WTC11 (cell line): ENCODE results near the gene GALNT3. TPM values are rescaled to one million over a fixed set of nuclear protein-coding genes. Genes with fewer than 3 reads are reported as not detected.

Experiments used
- ATAC-seq: fragments of 200-7000 bp; cut with Tn5 transposase; 2 replicates; pipeline ENCODE4 v1.10.0; 2021; ENCODE audit warnings: mild to moderate bottlenecking, moderate library complexity
- CTCF ChIA-PET: fragments of 300-600 bp; sonication (Branson Sonifier 250); formaldehyde crosslinking; loops from one replicate; lab custom pipeline; 2021; ENCODE audit warnings: antibody characterized with exemption; lab: Charles Lee
- POLR2A ChIA-PET: fragments of 350-600 bp; sonication (Branson Sonifier 250); formaldehyde crosslinking; loops from one replicate; lab custom pipeline; 2021; ENCODE audit warnings: antibody characterized with exemption; lab: Charles Lee
- DNase-seq: peaks from one replicate; pipeline ENCODE4 v3.0.0; 2021; ENCODE audit warnings: low spot score
- H3K27ac Mint-ChIP-seq: 2 replicates; pipeline ENCODE4 v1.8.0; 2021; ENCODE audit warnings: mixed read lengths
- H3K27me3 Mint-ChIP-seq: 2 replicates; pipeline ENCODE4 v1.8.0; 2021; ENCODE audit warnings: low read depth, mild to moderate bottlenecking, moderate library complexity, mixed read lengths
- H3K36me3 Mint-ChIP-seq: 2 replicates; pipeline ENCODE4 v1.8.0; 2021; ENCODE audit warnings: mixed read lengths
- H3K4me1 Mint-ChIP-seq: 2 replicates; pipeline ENCODE4 v1.8.0; 2022; ENCODE audit warnings: mixed read lengths
- H3K4me3 Mint-ChIP-seq: 2 replicates; pipeline ENCODE4 v1.8.0; 2021; ENCODE audit warnings: mild to moderate bottlenecking, moderate library complexity, mixed read lengths
- H3K9me3 Mint-ChIP-seq: 2 replicates; pipeline ENCODE4 v1.8.0; 2021; ENCODE audit warnings: mixed read lengths
- ATF2 ChIP-seq: sonication (generic); formaldehyde crosslinking; IDR thresholded peaks from 2 replicates; pipeline ENCODE4 v1.8.1; 2022; ENCODE audit warnings: low read depth, missing genetic modification reagents, borderline replicate concordance
- ATF6 ChIP-seq: sonication (generic); formaldehyde crosslinking; IDR thresholded peaks from 2 replicates; pipeline ENCODE4 v1.8.1; 2023; ENCODE audit warnings: mild to moderate bottlenecking, missing genetic modification reagents
- CBFB ChIP-seq: sonication (generic); formaldehyde crosslinking; IDR thresholded peaks from 2 replicates; pipeline ENCODE4 v1.8.1; 2022; ENCODE audit warnings: mild to moderate bottlenecking, low read depth, missing genetic modification reagents
- FOXJ3 ChIP-seq: sonication (generic); formaldehyde crosslinking; IDR thresholded peaks from 2 replicates; pipeline ENCODE4 v1.9.0; 2021; ENCODE audit warnings: missing genetic modification reagents, mild to moderate bottlenecking, borderline replicate concordance
- FOXP4 ChIP-seq: sonication (generic); formaldehyde crosslinking; IDR thresholded peaks from 2 replicates; pipeline ENCODE4 v1.8.0; 2022; ENCODE audit warnings: mild to moderate bottlenecking, missing genetic modification reagents
- IRF2 ChIP-seq: sonication (generic); formaldehyde crosslinking; IDR thresholded peaks from 2 replicates; pipeline ENCODE4 v1.8.0; 2022; ENCODE audit warnings: low read depth, missing genetic modification reagents, borderline replicate concordance
- MXD4 ChIP-seq: fragments of 250-450 bp; sonication (Bioruptor Pico); IDR thresholded peaks from 2 replicates; pipeline ENCODE4 v1.8.0; 2021; ENCODE audit warnings: mild to moderate bottlenecking, moderate library complexity, borderline replicate concordance
- NR1H2 ChIP-seq: sonication (generic); formaldehyde crosslinking; IDR thresholded peaks from 2 replicates; pipeline ENCODE4 v1.9.0; 2021; ENCODE audit warnings: mild to moderate bottlenecking, moderate library complexity, missing genetic modification reagents
- NR2C2 ChIP-seq: sonication (generic); formaldehyde crosslinking; IDR thresholded peaks from 2 replicates; pipeline ENCODE4 v1.8.0; 2022; ENCODE audit warnings: mild to moderate bottlenecking, missing genetic modification reagents
- PRDM15 ChIP-seq: sonication (generic); formaldehyde crosslinking; IDR thresholded peaks from 2 replicates; pipeline ENCODE4 v1.8.0; 2022; ENCODE audit warnings: missing genetic modification reagents
- SOX15 ChIP-seq: fragments of 250-450 bp; sonication (Bioruptor Pico); IDR thresholded peaks from 2 replicates; pipeline ENCODE4 v1.9.0; 2021; ENCODE audit warnings: mild to moderate bottlenecking
- USF2 ChIP-seq: sonication (generic); formaldehyde crosslinking; IDR thresholded peaks from 2 replicates; pipeline ENCODE4 v1.8.1; 2023; ENCODE audit warnings: mild to moderate bottlenecking, missing genetic modification reagents, moderate library complexity
- ZBTB43 ChIP-seq: sonication (generic); formaldehyde crosslinking; IDR thresholded peaks from 2 replicates; pipeline ENCODE4 v1.8.1; 2023; ENCODE audit warnings: mild to moderate bottlenecking, missing genetic modification reagents
- ZSCAN18 ChIP-seq: fragments of 250-450 bp; sonication (Bioruptor Pico); IDR thresholded peaks from 2 replicates; pipeline ENCODE4 v2.1.2; 2022; ENCODE audit warnings: mild to moderate bottlenecking, moderate library complexity
- total RNA-seq: library from RNA; stranded (reverse); gene quantifications from 3 replicates; pipeline ENCODE4 v1.2.3, GENCODE V29; 2021

The GALNT3 gene
- total RNA-seq, 1 experiment from 2014 or later = 19.4 TPM

GRCh38 chr2:165827016-165827920 lies 33.2 kb upstream of the GALNT3 start:
- H3K4me1 Mint-ChIP-seq = no peaks in the 10 kb centered on the region
- no peak overlapping the region for H3K27ac Mint-ChIP-seq
- ChIA-PET POLR2A (no interaction called here), CTCF (no interaction called here)
- TF ChIP-seq FOXP4 (CRISPR knock-in tag) (no peak), ZSCAN18 (CRISPR knock-in tag) (no peak), ATF2 (CRISPR knock-in tag) (no peak), IRF2 (CRISPR knock-in tag) (no peak), SOX15 (CRISPR knock-in tag) (no peak)
- H3K27me3 Mint-ChIP-seq = no peaks in the 10 kb centered on the region
- no peaks in the 10 kb centered on the region for H3K36me3 Mint-ChIP-seq
- no peaks in the 10 kb centered on the region for H3K9me3 Mint-ChIP-seq
- ATAC-seq (no peak), DNase-seq (no peak)
- H3K4me3 Mint-ChIP-seq = no peak overlapping the region

- POLR2A ChIA-PET = no interaction called here
- no peak overlapping the region for H3K27ac Mint-ChIP-seq
- H3K4me3 Mint-ChIP-seq = no peak overlapping the region
- DNase-seq = no peak
- ATAC-seq = no peak
- no peak for TF ChIP-seq NR1H2 (CRISPR knock-in tag)
- no peaks in the 10 kb centered on the region for H3K27me3 Mint-ChIP-seq
- no peaks in the 10 kb centered on the region for H3K9me3 Mint-ChIP-seq
- H3K36me3 Mint-ChIP-seq = no peaks in the 10 kb centered on the region
- CTCF ChIA-PET = no interaction called here
- H3K4me1 Mint-ChIP-seq = peaks cover 9% of the 10 kb centered on the region
Measured at GRCh38 chr2:165825041-165825440, 31.0 kb upstream of the GALNT3 start.

GRCh38 chr2:165820296-165820695 lies 26.2 kb upstream of the GALNT3 start:
- Mint-ChIP-seq H3K4me1 (peaks cover 20% of the 10 kb centered on the region), H3K36me3 (no peaks in the 10 kb centered on the region), H3K27me3 (no peaks in the 10 kb centered on the region), H3K4me3 (no peak overlapping the region), H3K27ac (no peak overlapping the region), H3K9me3 (no peaks in the 10 kb centered on the region)
- DNase-seq (no peak), ATAC-seq (no peak)
- no peak for TF ChIP-seq ATF6
- ChIA-PET POLR2A (no interaction called here), CTCF (interaction anchor here (1.0 to 1.4 kb wide), 3 partner anchors 27 to 54 kb away, joined by 3 to 4 read pairs (median 4); no protein-coding TSS in a partner anchor)

- no peaks in the 10 kb centered on the region for H3K36me3 Mint-ChIP-seq
- no peak overlapping the region for H3K27ac Mint-ChIP-seq
- ATAC-seq (no peak), DNase-seq (no peak)
- no peaks in the 10 kb centered on the region for H3K27me3 Mint-ChIP-seq
- H3K4me3 Mint-ChIP-seq = no peak overlapping the region
- ChIA-PET CTCF (no interaction called here), POLR2A (no interaction called here)
- no peaks in the 10 kb centered on the region for H3K9me3 Mint-ChIP-seq
- H3K4me1 Mint-ChIP-seq = peaks cover 24% of the 10 kb centered on the region
- TF ChIP-seq ZBTB43 (CRISPR knock-in tag) (no peak), NR1H2 (CRISPR knock-in tag) (no peak), NR2C2 (CRISPR knock-in tag) (no peak), MXD4 (CRISPR knock-in tag) (no peak), PRDM15 (CRISPR knock-in tag) (no peak), USF2 (CRISPR knock-in tag) (no peak), CBFB (no peak), FOXJ3 (CRISPR knock-in tag) (no peak)
Measured at GRCh38 chr2:165818920-165819319, 24.9 kb upstream of the GALNT3 start.
